KMS-11 (cell line): ENCODE results near the gene LTBP2.

Experiments
- H2AFZ ChIP-seq: fragments of 200-600 bp; sonication (generic); 2 replicates; pipeline ENCODE4 v1.6.1; 2016; ENCODE audit warnings: antibody characterized with exemption, mixed run types, low read depth
- H3K27ac ChIP-seq: fragments of 200-600 bp; sonication (generic); 2 replicates; pipeline ENCODE4 v1.6.1; 2016; ENCODE audit warnings: mild to moderate bottlenecking, mixed run types
- H3K27me3 ChIP-seq: fragments of 200-600 bp; sonication (generic); 2 replicates; pipeline ENCODE4 v1.6.1; 2017; ENCODE audit warnings: mild to moderate bottlenecking, low read depth, mixed run types, moderate library complexity; ENCODE audit not compliant: insufficient read depth
- H3K36me3 ChIP-seq: fragments of 200-600 bp; sonication (generic); 2 replicates; pipeline ENCODE4 v1.6.1; 2017; ENCODE audit warnings: mild to moderate bottlenecking, mixed run types; ENCODE audit not compliant: insufficient read depth
- H3K4me1 ChIP-seq: fragments of 200-600 bp; sonication (generic); 2 replicates; pipeline ENCODE4 v1.6.1; 2016; ENCODE audit warnings: mild to moderate bottlenecking, low read depth, mixed run types; ENCODE audit not compliant: poor library complexity, severe bottlenecking
- H3K4me2 ChIP-seq: fragments of 200-600 bp; sonication (generic); 2 replicates; pipeline ENCODE4 v1.7.0; 2016; ENCODE audit warnings: mild to moderate bottlenecking, mixed run types
- H3K4me3 ChIP-seq: fragments of 200-600 bp; sonication (generic); IDR thresholded peaks from 2 replicates; pipeline ENCODE4 v1.6.1; 2017; ENCODE audit warnings: low read depth, low read length, mixed read lengths; ENCODE audit not compliant: insufficient read depth
- H3K79me2 ChIP-seq: fragments of 200-600 bp; sonication (generic); 2 replicates; pipeline ENCODE4 v1.6.1; 2016; ENCODE audit warnings: low read depth, mixed run types; ENCODE audit not compliant: insufficient read depth
- H3K9ac ChIP-seq: fragments of 200-600 bp; sonication (generic); 2 replicates; pipeline ENCODE4 v1.6.1; 2016; ENCODE audit warnings: mild to moderate bottlenecking, mixed run types
- H4K20me1 ChIP-seq: fragments of 200-600 bp; sonication (generic); 2 replicates; pipeline ENCODE4 v1.6.1; 2016; ENCODE audit warnings: mild to moderate bottlenecking, mixed run types; ENCODE audit not compliant: insufficient read depth
- TF ChIP-seq, protein P1 (sequence below): fragments of 200-600 bp; sonication (generic); conservative IDR thresholded peaks from 2 replicates; pipeline ENCODE4 v1.6.1; 2017; ENCODE audit warnings: low read depth, mild to moderate bottlenecking, antibody characterized with exemption, low read length, moderate library complexity, mixed read lengths

The LTBP2 gene

DNA sequence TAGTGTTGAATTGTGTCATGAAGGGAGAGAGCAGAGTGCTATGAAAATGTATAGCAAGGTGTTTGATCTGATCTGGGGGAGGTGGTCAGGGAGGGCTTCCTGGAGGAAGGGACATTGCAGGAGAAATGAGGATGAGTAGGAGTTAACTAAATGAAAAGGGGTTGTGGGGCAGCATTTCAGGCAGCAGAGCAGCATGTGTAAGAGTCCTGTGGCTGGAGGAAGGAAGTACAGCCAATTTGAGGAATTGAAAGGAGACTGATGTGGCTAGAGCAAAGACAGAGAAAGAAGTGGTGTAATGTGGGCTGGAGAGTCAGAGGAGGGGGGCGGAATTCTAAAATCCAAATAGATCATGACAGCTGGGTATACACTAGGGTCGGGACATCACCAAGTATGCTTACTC is 139.4 kb downstream of the LTBP2 start:
- no peaks in the 10 kb centered on the region for H4K20me1 ChIP-seq

DNA sequence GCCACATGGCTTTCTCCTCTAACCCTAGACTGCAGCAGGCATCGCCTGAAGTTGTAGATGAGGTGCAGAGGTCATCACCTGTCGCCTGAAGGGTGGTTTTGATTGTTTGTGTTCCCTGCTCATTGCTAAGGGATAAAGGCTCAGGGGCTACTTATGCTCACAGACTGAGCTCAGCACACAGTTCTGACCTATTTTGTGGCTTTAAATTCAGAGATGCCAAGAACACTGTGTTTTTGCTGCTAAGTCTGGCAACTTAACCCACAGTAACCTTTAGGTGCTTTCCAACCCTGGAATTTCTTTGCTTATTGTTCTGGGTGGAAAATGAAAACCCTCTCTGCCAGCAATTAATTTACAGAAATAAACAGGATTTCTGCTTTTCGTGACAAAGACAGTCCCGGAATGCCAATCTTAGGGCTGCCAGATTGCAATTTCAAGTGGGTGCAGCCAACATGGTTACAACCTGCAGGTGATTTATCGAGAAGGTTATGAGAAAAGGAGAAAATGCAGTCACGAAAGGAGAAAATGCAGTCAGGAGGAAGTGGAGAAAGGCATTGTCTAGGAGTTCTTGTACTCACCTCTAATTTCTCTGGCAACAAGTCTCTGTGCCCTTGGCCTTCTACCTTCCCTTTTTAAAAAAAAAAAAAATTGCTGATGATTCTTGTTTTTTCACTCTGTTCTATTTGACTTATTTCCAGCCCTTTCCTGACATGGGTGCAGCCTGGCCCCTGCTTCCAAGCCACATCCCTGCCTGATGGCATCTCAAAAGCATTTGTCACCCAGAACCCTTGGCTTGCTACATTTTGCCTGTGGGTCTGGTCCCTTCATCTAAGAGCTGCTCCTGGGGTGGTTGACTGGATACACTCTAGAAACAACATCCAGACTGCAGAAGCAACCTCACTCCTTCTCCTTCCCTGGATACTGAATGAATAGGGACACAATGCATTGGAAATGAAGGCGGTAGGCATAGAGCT is 142.2 kb downstream of the LTBP2 start:
- H2AFZ ChIP-seq: no peak overlapping the region
- no peak overlapping the region for H3K4me2 ChIP-seq
- TF ChIP-seq, protein P1, sequence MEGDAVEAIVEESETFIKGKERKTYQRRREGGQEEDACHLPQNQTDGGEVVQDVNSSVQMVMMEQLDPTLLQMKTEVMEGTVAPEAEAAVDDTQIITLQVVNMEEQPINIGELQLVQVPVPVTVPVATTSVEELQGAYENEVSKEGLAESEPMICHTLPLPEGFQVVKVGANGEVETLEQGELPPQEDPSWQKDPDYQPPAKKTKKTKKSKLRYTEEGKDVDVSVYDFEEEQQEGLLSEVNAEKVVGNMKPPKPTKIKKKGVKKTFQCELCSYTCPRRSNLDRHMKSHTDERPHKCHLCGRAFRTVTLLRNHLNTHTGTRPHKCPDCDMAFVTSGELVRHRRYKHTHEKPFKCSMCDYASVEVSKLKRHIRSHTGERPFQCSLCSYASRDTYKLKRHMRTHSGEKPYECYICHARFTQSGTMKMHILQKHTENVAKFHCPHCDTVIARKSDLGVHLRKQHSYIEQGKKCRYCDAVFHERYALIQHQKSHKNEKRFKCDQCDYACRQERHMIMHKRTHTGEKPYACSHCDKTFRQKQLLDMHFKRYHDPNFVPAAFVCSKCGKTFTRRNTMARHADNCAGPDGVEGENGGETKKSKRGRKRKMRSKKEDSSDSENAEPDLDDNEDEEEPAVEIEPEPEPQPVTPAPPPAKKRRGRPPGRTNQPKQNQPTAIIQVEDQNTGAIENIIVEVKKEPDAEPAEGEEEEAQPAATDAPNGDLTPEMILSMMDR: no peak
- no peaks in the 10 kb centered on the region for H4K20me1 ChIP-seq
- H3K4me3 ChIP-seq: no peak overlapping the region
- no peak overlapping the region for H3K27ac ChIP-seq
- H3K79me2 ChIP-seq: no peaks in the 10 kb centered on the region
- no peak overlapping the region for H3K9ac ChIP-seq
- H3K27me3 ChIP-seq: no peaks in the 10 kb centered on the region
- H3K36me3 ChIP-seq: no peaks in the 10 kb centered on the region
- peaks cover 6% of the 10 kb centered on the region for H3K4me1 ChIP-seq

More for the DNA sequence above, 139.4 kb downstream of the LTBP2 start:
- H3K4me1 ChIP-seq: peaks cover 6% of the 10 kb centered on the region
- H3K79me2 ChIP-seq: no peaks in the 10 kb centered on the region
- no peak overlapping the region for H3K9ac ChIP-seq
- no peak overlapping the region for H3K27ac ChIP-seq
- H3K36me3 ChIP-seq: no peaks in the 10 kb centered on the region
- no peaks in the 10 kb centered on the region for H3K27me3 ChIP-seq
- no peak overlapping the region for H2AFZ ChIP-seq
- no peak overlapping the region for H3K4me3 ChIP-seq
- H3K4me2 ChIP-seq: no peak overlapping the region
- TF ChIP-seq, protein P1: no peak

DNA sequence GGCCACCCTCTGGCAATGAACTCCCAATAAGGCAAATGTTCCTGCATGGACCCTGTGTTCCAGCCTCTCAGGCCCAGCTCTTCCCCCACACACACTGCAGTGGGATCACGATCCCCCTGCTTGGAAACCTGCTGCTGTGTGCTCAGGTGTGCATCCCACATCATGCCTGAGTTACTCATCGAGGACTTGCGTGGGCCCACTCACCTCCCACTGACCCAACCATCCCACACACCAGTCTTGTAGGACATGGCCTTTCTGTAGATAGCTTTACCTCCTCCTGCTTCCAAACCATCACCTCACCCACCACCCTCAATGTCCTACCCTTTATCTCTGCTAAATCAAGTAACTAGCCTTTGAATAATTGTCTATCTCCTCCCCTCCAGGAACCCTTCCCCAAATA is 143.5 kb downstream of the LTBP2 start:
- no peak overlapping the region for H2AFZ ChIP-seq
- TF ChIP-seq, protein P1: no peak
- H3K79me2 ChIP-seq: no peaks in the 10 kb centered on the region
- H3K4me1 ChIP-seq: peaks cover 6% of the 10 kb centered on the region
- no peaks in the 10 kb centered on the region for H3K36me3 ChIP-seq
- no peak overlapping the region for H3K4me2 ChIP-seq
- no peak overlapping the region for H3K9ac ChIP-seq
- H3K4me3 ChIP-seq: no peak overlapping the region
- H4K20me1 ChIP-seq: no peaks in the 10 kb centered on the region
- H3K27me3 ChIP-seq: no peaks in the 10 kb centered on the region
- no peak overlapping the region for H3K27ac ChIP-seq

DNA sequence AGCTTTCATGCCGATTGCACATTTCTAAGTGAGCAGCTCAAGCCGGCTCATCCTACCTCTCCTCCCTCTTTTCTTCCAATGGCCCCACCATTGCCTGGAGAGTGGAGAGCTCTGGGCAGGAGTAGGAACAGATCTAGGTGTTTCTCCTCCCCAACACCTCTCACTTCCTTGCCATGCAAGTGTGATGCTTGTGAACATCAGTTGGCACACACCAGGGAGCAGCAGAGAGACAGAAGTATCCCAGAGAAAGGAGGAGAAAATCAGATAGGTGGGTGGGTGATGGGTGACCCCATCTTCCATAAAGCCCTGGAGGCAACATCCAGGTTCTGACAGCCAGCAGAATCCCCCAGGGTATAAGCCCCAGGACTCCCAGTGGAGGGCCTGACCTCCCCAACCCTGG is 146.7 kb downstream of the LTBP2 start:
- no peak overlapping the region for H3K9ac ChIP-seq
- no peak overlapping the region for H3K4me2 ChIP-seq

More for the DNA sequence above, 146.7 kb downstream of the LTBP2 start:
- Histone ChIP-seq H3K4me3 (no peak overlapping the region), H3K27me3 (no peaks in the 10 kb centered on the region), H3K27ac (no peak overlapping the region), H3K4me1 (peaks cover 6% of the 10 kb centered on the region), H2AFZ (no peak overlapping the region), H3K79me2 (no peaks in the 10 kb centered on the region), H4K20me1 (no peaks in the 10 kb centered on the region), H3K36me3 (no peaks in the 10 kb centered on the region)
- TF ChIP-seq, protein P1: no peak
